K562 (cell line): ENCODE results near the gene FOXO3. TPM values are rescaled to one million over a fixed set of nuclear protein-coding genes. Genes with fewer than 3 reads are reported as not detected.

Experiments used
- BACH1 ChIP-seq: fragments of 200-800 bp; sonication (Bioruptor generic); IDR thresholded peaks from 2 replicates; pipeline ENCODE4 v1.6.1; 2016; ENCODE audit warnings: missing genetic modification characterization, missing compliant biosample characterization
- DDX20 ChIP-seq: fragments of 450-650 bp; IDR thresholded peaks from 2 replicates; pipeline ENCODE4 v1.6.1; 2016; ENCODE audit warnings: missing genetic modification characterization, low read depth, mild to moderate bottlenecking, missing compliant biosample characterization, moderate library complexity
- JUNB ChIP-seq: fragments of 450-650 bp; formaldehyde crosslinking; conservative IDR thresholded peaks from 2 replicates; pipeline ENCODE4 v1.4.0; 2020; ENCODE audit warnings: mild to moderate bottlenecking
- L3MBTL2 ChIP-seq: fragments of 450-650 bp; IDR thresholded peaks from 2 replicates; pipeline ENCODE4 v1.6.1; 2016; ENCODE audit warnings: mild to moderate bottlenecking, moderate library complexity
- MAFK ChIP-seq: IDR thresholded peaks from 2 replicates; pipeline ENCODE4 v1.6.1; 2011; ENCODE audit warnings: low read length, improper control_type of control experiment
- MEF2D ChIP-seq: conservative IDR thresholded peaks from 2 replicates; pipeline ENCODE4 v1.6.1; 2016; ENCODE audit warnings: low read depth, missing genetic modification characterization, missing compliant biosample characterization
- MTA3 ChIP-seq: fragments of 450-650 bp; formaldehyde crosslinking; IDR thresholded peaks from 2 replicates; pipeline ENCODE4 v1.6.1; 2017; ENCODE audit warnings: mild to moderate bottlenecking, borderline replicate concordance
- MYBL2 ChIP-seq, 2 experiments: fragments of 450-650 bp in 1 of 2; sonication (generic) in 1 of 2; formaldehyde crosslinking in 1 of 2; IDR thresholded peaks; 2 replicates each; pipeline versions ENCODE4 v1.6.1 to v1.8.1; 2017 to 2022; ENCODE audit warnings: borderline replicate concordance in 1 of 2, inconsistent platforms in 1 of 2, low read depth in 1 of 2, mild to moderate bottlenecking in 1 of 2, missing genetic modification reagents in 1 of 2, moderate library complexity in 1 of 2
- RBM15 ChIP-seq: fragments of 200-400 bp; formaldehyde crosslinking; IDR thresholded peaks from 2 replicates; pipeline ENCODE4 v1.6.1; 2018; ENCODE audit warnings: mild to moderate bottlenecking, low read length, moderate library complexity; ENCODE audit not compliant: insufficient read depth
- RBM25 ChIP-seq: fragments of 200-400 bp; formaldehyde crosslinking; IDR thresholded peaks from 2 replicates; pipeline ENCODE4 v1.6.1; 2018; ENCODE audit warnings: low read length, low read depth, moderate library complexity; ENCODE audit not compliant: severe bottlenecking
- SIX5 ChIP-seq, 2 experiments: IDR thresholded peaks; 2 replicates each; pipeline ENCODE4 v1.6.1; 2011; ENCODE audit warnings: low read length in 2 of 2, borderline replicate concordance in 1 of 2, low read depth in 1 of 2, mild to moderate bottlenecking in 1 of 2, moderate library complexity in 1 of 2; ENCODE audit not compliant: insufficient read depth in 1 of 2
- SMAD1 ChIP-seq: fragments of 150-350 bp; IDR thresholded peaks from 2 replicates; pipeline ENCODE4 v1.6.1; 2014; ENCODE audit warnings: low read length, low read depth; ENCODE audit not compliant: partially characterized antibody
- SRSF3 ChIP-seq: fragments of 200-400 bp; formaldehyde crosslinking; IDR thresholded peaks from 2 replicates; pipeline ENCODE4 v1.6.1; 2016; ENCODE audit warnings: mild to moderate bottlenecking, low read length, moderate library complexity; ENCODE audit not compliant: insufficient read depth
- ZBTB17 ChIP-seq: fragments of 450-650 bp; formaldehyde crosslinking; IDR thresholded peaks from 2 replicates; pipeline ENCODE4 v1.4.0; 2020; ENCODE audit warnings: mild to moderate bottlenecking
- ZNF584 ChIP-seq: fragments of 200-800 bp; sonication (Bioruptor generic); IDR thresholded peaks from 2 replicates; pipeline ENCODE4 v1.6.1; 2016; ENCODE audit warnings: low read depth, mild to moderate bottlenecking, missing genetic modification characterization, missing compliant biosample characterization
- ZNF696 ChIP-seq: fragments of 250-450 bp; sonication (Bioruptor Pico); conservative IDR thresholded peaks from 2 replicates; pipeline ENCODE4 v1.4.0; 2020; ENCODE audit warnings: mild to moderate bottlenecking, moderate library complexity
- polyA plus RNA-seq, 8 experiments: library from polyadenylated mRNA; depleted of rRNA in 4 of 8; stranded (reverse) in 5 of 8; unstranded in 3 of 8; fragments of >200 nt; fragmentation: Nextera tagmentation in 2 of 8; fragmentation: Illumina TruSeq in 1 of 8; extraction: Ambion mirVana in 2 of 8; extraction: Trizol in 1 of 8; gene quantifications; 2 replicates each; pipeline versions ENCODE4 v1.2.1 to v1.2.3, GENCODE V29; 2011 to 2014; ENCODE audit warnings: inconsistent platforms in 1 of 8, missing spikeins in 1 of 8
- total RNA-seq, 7 experiments: library from RNA; depleted of rRNA in 6 of 7; stranded (reverse); fragments of >200 nt in 6 of 7; fragmentation: Illumina TruSeq in 2 of 7; extraction: Trizol in 2 of 7; gene quantifications; 2 replicates each; pipeline versions ENCODE4 v1.2.1 to v1.2.3, GENCODE V29; 2011 to 2021; ENCODE audit warnings: low replicate concordance in 1 of 7
- TF ChIP-seq, protein P1 (sequence below): IDR thresholded peaks from 3 replicates; pipeline ENCODE4 v1.6.1; 2011; ENCODE audit warnings: borderline replicate concordance, mild to moderate bottlenecking, moderate library complexity; ENCODE audit not compliant: insufficient read length; ENCODE audit errors: extremely low read depth
- TF ChIP-seq, protein P2 (sequence below): IDR thresholded peaks from 3 replicates; pipeline ENCODE4 v1.6.1; 2011; ENCODE audit warnings: borderline replicate concordance, mild to moderate bottlenecking; ENCODE audit not compliant: insufficient read length, insufficient read depth
- TF ChIP-seq, protein P3 (sequence below): IDR thresholded peaks from 2 replicates; pipeline ENCODE4 v1.6.1; 2012; ENCODE audit warnings: low read depth, low read length, improper control_type of control experiment, borderline replicate concordance
- TF ChIP-seq, protein P4 (sequence below): sonication (generic); IDR thresholded peaks from 2 replicates; pipeline ENCODE4 v1.6.1; 2016

FOXO3 gene
- total and polyA plus RNA-seq, 9 of the 15 experiments (the other 6 are each of a cell fraction or from before 2014, with no cell fraction given): 3.0 to 14.6 (median 6.0) TPM

DNA sequence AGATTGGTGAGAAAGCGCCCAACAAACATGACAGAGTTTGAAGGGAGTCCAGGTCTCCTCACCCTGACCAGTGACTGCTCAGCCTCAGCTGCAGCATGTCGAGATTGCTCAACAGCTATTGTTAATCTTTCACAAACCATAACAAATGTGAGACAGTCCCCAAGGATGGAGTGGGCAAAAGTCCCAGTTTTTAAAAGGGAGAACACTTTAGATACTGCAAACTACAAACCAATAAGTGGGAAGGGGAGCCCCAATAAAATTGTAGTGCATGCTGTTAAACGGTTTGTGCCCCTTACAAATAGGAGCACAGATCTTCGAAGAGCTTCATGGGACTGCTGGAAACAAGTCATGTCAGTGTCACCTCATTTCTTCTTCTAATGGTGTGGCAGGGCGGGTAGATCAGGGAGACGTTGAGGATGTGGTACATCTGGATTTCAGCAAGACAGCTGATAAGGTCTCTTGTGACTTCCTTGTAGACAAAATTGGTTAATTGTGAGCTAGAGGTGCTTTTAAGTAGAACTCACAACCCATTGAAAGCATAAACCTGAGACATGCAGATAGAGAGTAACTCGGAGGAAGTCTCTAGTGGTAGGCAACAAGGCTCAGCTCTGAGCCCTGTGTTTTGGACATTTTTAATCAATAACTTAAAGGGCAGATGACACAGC, 153.5 kb downstream of the FOXO3 start (continued):
- TF ChIP-seq, protein P1, sequence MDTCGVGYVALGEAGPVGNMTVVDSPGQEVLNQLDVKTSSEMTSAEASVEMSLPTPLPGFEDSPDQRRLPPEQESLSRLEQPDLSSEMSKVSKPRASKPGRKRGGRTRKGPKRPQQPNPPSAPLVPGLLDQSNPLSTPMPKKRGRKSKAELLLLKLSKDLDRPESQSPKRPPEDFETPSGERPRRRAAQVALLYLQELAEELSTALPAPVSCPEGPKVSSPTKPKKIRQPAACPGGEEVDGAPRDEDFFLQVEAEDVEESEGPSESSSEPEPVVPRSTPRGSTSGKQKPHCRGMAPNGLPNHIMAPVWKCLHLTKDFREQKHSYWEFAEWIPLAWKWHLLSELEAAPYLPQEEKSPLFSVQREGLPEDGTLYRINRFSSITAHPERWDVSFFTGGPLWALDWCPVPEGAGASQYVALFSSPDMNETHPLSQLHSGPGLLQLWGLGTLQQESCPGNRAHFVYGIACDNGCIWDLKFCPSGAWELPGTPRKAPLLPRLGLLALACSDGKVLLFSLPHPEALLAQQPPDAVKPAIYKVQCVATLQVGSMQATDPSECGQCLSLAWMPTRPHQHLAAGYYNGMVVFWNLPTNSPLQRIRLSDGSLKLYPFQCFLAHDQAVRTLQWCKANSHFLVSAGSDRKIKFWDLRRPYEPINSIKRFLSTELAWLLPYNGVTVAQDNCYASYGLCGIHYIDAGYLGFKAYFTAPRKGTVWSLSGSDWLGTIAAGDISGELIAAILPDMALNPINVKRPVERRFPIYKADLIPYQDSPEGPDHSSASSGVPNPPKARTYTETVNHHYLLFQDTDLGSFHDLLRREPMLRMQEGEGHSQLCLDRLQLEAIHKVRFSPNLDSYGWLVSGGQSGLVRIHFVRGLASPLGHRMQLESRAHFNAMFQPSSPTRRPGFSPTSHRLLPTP: no peak
- no peak for TF ChIP-seq ZBTB17 (CRISPR knock-in tag)
- TF ChIP-seq ZNF584: no peak
- TF ChIP-seq, protein P2, sequence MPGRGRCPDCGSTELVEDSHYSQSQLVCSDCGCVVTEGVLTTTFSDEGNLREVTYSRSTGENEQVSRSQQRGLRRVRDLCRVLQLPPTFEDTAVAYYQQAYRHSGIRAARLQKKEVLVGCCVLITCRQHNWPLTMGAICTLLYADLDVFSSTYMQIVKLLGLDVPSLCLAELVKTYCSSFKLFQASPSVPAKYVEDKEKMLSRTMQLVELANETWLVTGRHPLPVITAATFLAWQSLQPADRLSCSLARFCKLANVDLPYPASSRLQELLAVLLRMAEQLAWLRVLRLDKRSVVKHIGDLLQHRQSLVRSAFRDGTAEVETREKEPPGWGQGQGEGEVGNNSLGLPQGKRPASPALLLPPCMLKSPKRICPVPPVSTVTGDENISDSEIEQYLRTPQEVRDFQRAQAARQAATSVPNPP: no peak
- TF ChIP-seq L3MBTL2: peak; percentile 59
- no peak for TF ChIP-seq ZNF696 (CRISPR knock-in tag)
- TF ChIP-seq SMAD1: no peak
- TF ChIP-seq SIX5 (IDR thresholded peaks at IDR 0.05; ENCODE audit: borderline replicate concordance in 1 of 2, insufficient read depth in 1 of 2, low read depth in 1 of 2, low read length in 2 of 2): no peak
- TF ChIP-seq JUNB (CRISPR knock-in tag): no peak
- no peak for TF ChIP-seq MEF2D
- TF ChIP-seq MAFK: no peak
- TF ChIP-seq DDX20: no peak
- no peak for TF ChIP-seq RBM15
- no peak for TF ChIP-seq SRSF3
- TF ChIP-seq, protein P3, sequence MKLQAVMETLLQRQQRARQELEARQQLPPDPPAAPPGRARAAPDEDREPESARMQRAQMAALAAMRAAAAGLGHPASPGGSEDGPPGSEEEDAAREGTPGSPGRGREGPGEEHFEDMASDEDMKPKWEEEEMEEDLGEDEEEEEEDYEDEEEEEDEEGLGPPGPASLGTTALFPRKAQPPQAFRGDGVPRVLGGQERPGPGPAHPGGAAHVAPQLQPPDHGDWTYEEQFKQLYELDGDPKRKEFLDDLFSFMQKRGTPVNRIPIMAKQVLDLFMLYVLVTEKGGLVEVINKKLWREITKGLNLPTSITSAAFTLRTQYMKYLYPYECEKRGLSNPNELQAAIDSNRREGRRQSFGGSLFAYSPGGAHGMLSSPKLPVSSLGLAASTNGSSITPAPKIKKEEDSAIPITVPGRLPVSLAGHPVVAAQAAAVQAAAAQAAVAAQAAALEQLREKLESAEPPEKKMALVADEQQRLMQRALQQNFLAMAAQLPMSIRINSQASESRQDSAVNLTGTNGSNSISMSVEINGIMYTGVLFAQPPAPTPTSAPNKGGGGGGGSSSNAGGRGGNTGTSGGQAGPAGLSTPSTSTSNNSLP: 0 out of 2 replicates have a peak, but pooled peaks have one; percentile 13
- no peak for TF ChIP-seq MTA3
- TF ChIP-seq BACH1: no peak
- no peak for TF ChIP-seq RBM25
- TF ChIP-seq, protein P4, sequence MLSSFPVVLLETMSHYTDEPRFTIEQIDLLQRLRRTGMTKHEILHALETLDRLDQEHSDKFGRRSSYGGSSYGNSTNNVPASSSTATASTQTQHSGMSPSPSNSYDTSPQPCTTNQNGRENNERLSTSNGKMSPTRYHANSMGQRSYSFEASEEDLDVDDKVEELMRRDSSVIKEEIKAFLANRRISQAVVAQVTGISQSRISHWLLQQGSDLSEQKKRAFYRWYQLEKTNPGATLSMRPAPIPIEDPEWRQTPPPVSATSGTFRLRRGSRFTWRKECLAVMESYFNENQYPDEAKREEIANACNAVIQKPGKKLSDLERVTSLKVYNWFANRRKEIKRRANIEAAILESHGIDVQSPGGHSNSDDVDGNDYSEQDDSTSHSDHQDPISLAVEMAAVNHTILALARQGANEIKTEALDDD: peak; percentile 58
- TF ChIP-seq MYBL2 (IDR thresholded peaks at IDR 0.05; ENCODE audit: low read depth): no peak
- TF ChIP-seq MYBL2 (CRISPR knock-in tag; IDR thresholded peaks at IDR 0.05; ENCODE audit: borderline replicate concordance): no peak
